Gastroesophageal sphincter (tissue), 4 donors: ENCODE data around the gene AGL. TPM values are rescaled to one million over a fixed set of nuclear protein-coding genes. Genes with fewer than 3 reads are reported as not detected.
"Not testable (repeated sequence)": the region's sequence is repeated elsewhere in the genome, so short reads cannot be mapped to it uniquely, and the experiment has no call there.

ENCODE experiments used
- ATAC-seq: fragments of 150-250 bp; one replicate; pipeline ENCODE4 v1.9.1; 2016; ENCODE audit warnings: mild to moderate bottlenecking, moderate library complexity
- H3K27ac ChIP-seq, 4 donors: fragments of 200-600 bp; sonication (generic) in 3 of 4; 1 replicate in 3 of 4; 2 replicates in 1 of 4; pipeline ENCODE4 v1.5.1; 2016 to 2019
- H3K27me3 ChIP-seq: fragments of 200-600 bp; sonication (generic); one replicate; pipeline ENCODE4 v1.5.1; 2019
- H3K36me3 ChIP-seq, 2 donors: fragments of 200-600 bp; sonication (generic); one replicate each; pipeline ENCODE4 v1.5.1; 2019; ENCODE audit warnings: control low read depth in 1 of 2
- H3K4me1 ChIP-seq, 3 donors: fragments of 200-600 bp; sonication (generic); 1 replicate in 2 of 3; 2 replicates in 1 of 3; pipeline ENCODE4 v1.5.1; 2016 to 2019; ENCODE audit warnings: control low read depth in 2 of 3
- H3K4me3 ChIP-seq, 2 donors: fragments of 200-600 bp; sonication (generic); one replicate each; pipeline ENCODE4 v1.5.1; 2019; ENCODE audit warnings: mild to moderate bottlenecking in 1 of 2, moderate library complexity in 1 of 2
- H3K9me3 ChIP-seq, 3 donors: fragments of 200-600 bp; sonication (generic); one replicate each; pipeline ENCODE4 v1.5.1; 2017 to 2019; ENCODE audit warnings: control low read depth in 2 of 3
- CTCF ChIP-seq, 4 experiments: fragments of 200-600 bp in 2 of 4; fragments of 450-650 bp in 2 of 4; sonication (generic) in 1 of 4; IDR thresholded peaks; one replicate each; pipeline ENCODE4 v1.5.1; 2017 to 2019; ENCODE audit warnings: antibody characterized with exemption in 4 of 4, mild to moderate bottlenecking in 2 of 4, moderate library complexity in 2 of 4
- EP300 ChIP-seq: sonication (generic); formaldehyde crosslinking; IDR thresholded peaks from one replicate; pipeline ENCODE4 v1.6.1; 2017; ENCODE audit warnings: antibody characterized with exemption, mild to moderate bottlenecking
- POLR2A ChIP-seq, 2 donors: fragments of 450-650 bp; IDR thresholded peaks; one replicate each; pipeline ENCODE4 v1.6.1; 2017; ENCODE audit warnings: antibody characterized with exemption in 2 of 2, mild to moderate bottlenecking in 2 of 2, moderate library complexity in 1 of 2
- POLR2AphosphoS5 ChIP-seq: sonication (generic); formaldehyde crosslinking; IDR thresholded peaks from one replicate; pipeline ENCODE4 v1.6.1; 2017; ENCODE audit warnings: antibody characterized with exemption
- WGBS, 2 donors: methylation state at CpG; one replicate each; pipeline ENCODE4 v1.1.5; 2018; ENCODE audit warnings: low coverage in 1 of 2; 5-methylcytosine and 5-hydroxymethylcytosine counted together
- total RNA-seq, 4 donors: library from RNA; depleted of rRNA; stranded (reverse); fragments of >200 nt; gene quantifications; one replicate each; pipeline ENCODE4 v1.1.0, GENCODE V29; 2016

Gene AGL
- total RNA-seq, 4 donors from 2014 or later, result 62.9 to 131 (median 119) TPM

- H3K36me3 ChIP-seq, result no peaks in the 10 kb centered on the region
- TF ChIP-seq EP300, result no peak
- TF ChIP-seq CTCF (IDR thresholded peaks at IDR 0.05), result no peak
- no peak for TF ChIP-seq POLR2A (IDR thresholded peaks at IDR 0.05)
- TF ChIP-seq POLR2AphosphoS5, result no peak
- H3K9me3 ChIP-seq, result no peaks in the 10 kb centered on the region
- 44 to 48% methylated on average over 4 of the region's 4 CpGs for WGBS, 2 donors
- H3K27ac ChIP-seq, result no peak overlapping the region
- H3K4me1 ChIP-seq, result no peaks in the 10 kb centered on the region
- ATAC-seq, result no peak
- H3K27me3 ChIP-seq, result no peaks in the 10 kb centered on the region
- no peak overlapping the region for H3K4me3 ChIP-seq
Observed at GRCh38 chr1:99820546-99820945, 29.6 kb upstream of the AGL start.

GRCh38 chr1:99825098-99825497, 25.1 kb upstream of the AGL start:
- H3K4me1 ChIP-seq, result no peaks in the 10 kb centered on the region
- H3K27ac ChIP-seq, result no peak overlapping the region
- no peaks in the 10 kb centered on the region for H3K9me3 ChIP-seq
- TF ChIP-seq CTCF (IDR thresholded peaks at IDR 0.05) (no peak), POLR2A (IDR thresholded peaks at IDR 0.05) (no peak), EP300 (no peak), POLR2AphosphoS5 (no peak)
- no peaks in the 10 kb centered on the region for H3K27me3 ChIP-seq
- no peak overlapping the region for H3K4me3 ChIP-seq
- no peaks in the 10 kb centered on the region for H3K36me3 ChIP-seq
- ATAC-seq, result no peak
- WGBS, 2 donors, result 80 to 100% methylated on average over 2 to 3 of the region's 3 CpGs

- Histone ChIP-seq H3K9me3 (no peaks in the 10 kb centered on the region), H3K36me3 (no peaks in the 10 kb centered on the region), H3K27me3 (no peaks in the 10 kb centered on the region), H3K27ac (no peak overlapping the region), H3K4me1 (no peaks in the 10 kb centered on the region), H3K4me3 (no peak overlapping the region)
- no peak for ATAC-seq
- 100% methylated on average over 1 of the region's 1 CpG for WGBS, 2 donors
- no peak for TF ChIP-seq POLR2AphosphoS5
- no peak for TF ChIP-seq POLR2A (IDR thresholded peaks at IDR 0.05)
- no peak for TF ChIP-seq CTCF (IDR thresholded peaks at IDR 0.05)
- TF ChIP-seq EP300, result no peak
Observed at GRCh38 chr1:99825702-99826101, 24.5 kb upstream of the AGL start.

- Histone ChIP-seq H3K36me3 (no peaks in the 10 kb centered on the region), H3K4me3 (no peak overlapping the region), H3K27me3 (no peaks in the 10 kb centered on the region), H3K27ac (no peak overlapping the region), H3K9me3 (no peaks in the 10 kb centered on the region), H3K4me1 (no peaks in the 10 kb centered on the region)
- no peak for ATAC-seq
- TF ChIP-seq EP300 (no peak), POLR2AphosphoS5 (no peak), CTCF (IDR thresholded peaks at IDR 0.05) (no peak), POLR2A (IDR thresholded peaks at IDR 0.05) (no peak)
- 77 to 85% methylated on average over 1 to 2 of the region's 2 CpGs for WGBS, 2 donors
Observed at GRCh38 chr1:99827970-99828369, 22.2 kb upstream of the AGL start.

- Histone ChIP-seq H3K4me3 (no peak overlapping the region), H3K4me1 (no peaks in the 10 kb centered on the region), H3K27me3 (no peaks in the 10 kb centered on the region), H3K9me3 (no peaks in the 10 kb centered on the region), H3K36me3 (no peaks in the 10 kb centered on the region), H3K27ac (no peak overlapping the region)
- no peak for ATAC-seq
- WGBS, 2 donors, result 93 to 100% methylated on average over 2 of the region's 2 CpGs
- TF ChIP-seq CTCF (IDR thresholded peaks at IDR 0.05) (no peak), POLR2A (IDR thresholded peaks at IDR 0.05) (no peak), POLR2AphosphoS5 (no peak), EP300 (no peak)
Observed at GRCh38 chr1:99829269-99829668, 20.9 kb upstream of the AGL start.

GRCh38 chr1:99833911-99834310, 16.2 kb upstream of the AGL start:
- not testable (repeated sequence) for H3K4me1 ChIP-seq, ATAC-seq, H3K27ac ChIP-seq, H3K27me3 ChIP-seq, H3K36me3 ChIP-seq, H3K9me3 ChIP-seq, H3K4me3 ChIP-seq
- 80% methylated on average over 1 of the region's 7 CpGs; no CpG with 5 or more reads in 1 of the 2 donors for WGBS, 2 donors

- not testable (repeated sequence) for H3K27me3 ChIP-seq, H3K4me1 ChIP-seq, H3K36me3 ChIP-seq, H3K9me3 ChIP-seq, H3K4me3 ChIP-seq, H3K27ac ChIP-seq, ATAC-seq
- 73 to 80% methylated on average over 6 to 7 of the region's 7 CpGs for WGBS, 2 donors
Observed at GRCh38 chr1:99836171-99837103, 13.7 kb upstream of the AGL start.
